IgD-negative memory B cell (primary cell): ENCODE results near the gene HNRNPU. TPM values are rescaled to one million over a fixed set of nuclear protein-coding genes. Genes with fewer than 3 reads are reported as not detected.
A peak's percentile ranks its signal among the peaks of the same experiment; 100 is the strongest.

Source experiments
- H3K27ac Mint-ChIP-seq, 3 donors: one replicate each; pipeline ENCODE4 v1.8.0; 2020 to 2022; ENCODE audit warnings: mild to moderate bottlenecking in 3 of 3, mixed read lengths in 3 of 3, moderate library complexity in 1 of 3
- H3K27me3 Mint-ChIP-seq: one replicate; pipeline ENCODE4 v1.8.0; 2021; ENCODE audit warnings: mixed read lengths
- H3K36me3 Mint-ChIP-seq: one replicate; pipeline ENCODE4 v1.8.0; 2020; ENCODE audit warnings: mild to moderate bottlenecking, mixed read lengths
- H3K4me1 Mint-ChIP-seq, 3 donors: one replicate each; pipeline ENCODE4 v1.8.0; 2020 to 2022; ENCODE audit warnings: mixed read lengths in 3 of 3, mild to moderate bottlenecking in 1 of 3
- H3K4me3 Mint-ChIP-seq, 4 donors: one replicate each; pipeline ENCODE4 v1.8.0; 2020 to 2022; ENCODE audit warnings: mild to moderate bottlenecking in 4 of 4, mixed read lengths in 4 of 4, moderate library complexity in 3 of 4
- H3K9me3 Mint-ChIP-seq, 3 donors: one replicate each; pipeline ENCODE4 v1.8.0; 2020 to 2021; ENCODE audit warnings: mixed read lengths in 3 of 3, mild to moderate bottlenecking in 1 of 3
- polyA plus RNA-seq: library from polyadenylated mRNA; unstranded; fragments of 300-500 nt; fragmentation: Illumina TruSeq; gene quantifications from one replicate; pipeline ENCODE4 v1.2.3, GENCODE V29; 2021

Gene HNRNPU
- polyA plus RNA-seq, 1 donor from 2014 or later: 339 TPM

GRCh38 chr1:244815600-244816099, 48.7 kb downstream of the HNRNPU start:
- H3K4me3 Mint-ChIP-seq: peak overlapping the region; percentile 75 to 97 (median 92)
- H3K9me3 Mint-ChIP-seq: no peaks in the 10 kb centered on the region
- H3K27me3 Mint-ChIP-seq: no peaks in the 10 kb centered on the region
- H3K36me3 Mint-ChIP-seq: no peaks in the 10 kb centered on the region
- peak overlapping the region; percentile 26 to 97 (median 93) for H3K27ac Mint-ChIP-seq
- peaks cover 8 to 26% (median 19%) of the 10 kb centered on the region in 3 donors for H3K4me1 Mint-ChIP-seq

GRCh38 chr1:244813327-244813726, 51.0 kb downstream of the HNRNPU start:
- peak overlapping the region in 2 of 4 donors; percentile 60 to 74 for H3K4me3 Mint-ChIP-seq
- no peaks in the 10 kb centered on the region for H3K36me3 Mint-ChIP-seq
- peak overlapping the region in 1 of 3 donors; percentile 13 for H3K27ac Mint-ChIP-seq
- peaks cover 8 to 26% (median 19%) of the 10 kb centered on the region in 3 donors for H3K4me1 Mint-ChIP-seq
- peaks cover 4% of the 10 kb centered on the region for H3K27me3 Mint-ChIP-seq
- H3K9me3 Mint-ChIP-seq: no peaks in the 10 kb centered on the region

GRCh38 chr1:244810221-244810620, 54.1 kb downstream of the HNRNPU start:
- Mint-ChIP-seq H3K4me3 (no peak overlapping the region), H3K36me3 (no peaks in the 10 kb centered on the region), H3K27me3 (peaks cover 4% of the 10 kb centered on the region), H3K27ac (peak overlapping the region in 1 of 3 donors; percentile 63), H3K9me3 (no peaks in the 10 kb centered on the region), H3K4me1 (peaks cover 0 to 13% (median 9%) of the 10 kb centered on the region in 3 donors)

- no peak overlapping the region for H3K27ac Mint-ChIP-seq
- no peaks in the 10 kb centered on the region for H3K9me3 Mint-ChIP-seq
- H3K27me3 Mint-ChIP-seq: peaks cover 6% of the 10 kb centered on the region
- H3K4me3 Mint-ChIP-seq: no peak overlapping the region
- H3K4me1 Mint-ChIP-seq: peaks cover 0 to 6% (median 0%) of the 10 kb centered on the region in 3 donors
- H3K36me3 Mint-ChIP-seq: no peaks in the 10 kb centered on the region
These were observed 57.2 kb downstream of the HNRNPU start for GRCh38 chr1:244807138-244807537.

GRCh38 chr1:244804841-244805240, 59.5 kb downstream of the HNRNPU start:
- H3K4me3 Mint-ChIP-seq: no peak overlapping the region
- peak overlapping the region in 1 of 3 donors; percentile 53 for H3K27ac Mint-ChIP-seq
- H3K36me3 Mint-ChIP-seq: no peaks in the 10 kb centered on the region
- H3K27me3 Mint-ChIP-seq: peaks cover 4% of the 10 kb centered on the region
- H3K4me1 Mint-ChIP-seq: peaks cover 2 to 5% (median 4%) of the 10 kb centered on the region in 3 donors
- H3K9me3 Mint-ChIP-seq: no peaks in the 10 kb centered on the region

- Mint-ChIP-seq H3K9me3 (no peaks in the 10 kb centered on the region), H3K36me3 (no peaks in the 10 kb centered on the region), H3K27me3 (peaks cover 9% of the 10 kb centered on the region), H3K4me1 (peaks cover 2 to 8% (median 5%) of the 10 kb centered on the region in 3 donors), H3K4me3 (no peak overlapping the region), H3K27ac (peak overlapping the region in 1 of 3 donors; percentile 54)
These were observed 61.6 kb downstream of the HNRNPU start for GRCh38 chr1:244802556-244803239.

GRCh38 chr1:244802041-244802440, 62.3 kb downstream of the HNRNPU start:
- no peak overlapping the region for H3K27ac Mint-ChIP-seq
- peaks cover 2 to 8% (median 5%) of the 10 kb centered on the region in 3 donors for H3K4me1 Mint-ChIP-seq
- H3K4me3 Mint-ChIP-seq: no peak overlapping the region
- no peaks in the 10 kb centered on the region for H3K36me3 Mint-ChIP-seq
- H3K27me3 Mint-ChIP-seq: peaks cover 9% of the 10 kb centered on the region
- no peaks in the 10 kb centered on the region for H3K9me3 Mint-ChIP-seq

- Mint-ChIP-seq H3K27ac (no peak overlapping the region), H3K4me1 (peaks cover 2 to 8% (median 5%) of the 10 kb centered on the region in 3 donors), H3K4me3 (peak overlapping the region in 2 of 4 donors; percentile 29 to 77), H3K27me3 (peaks cover 9% of the 10 kb centered on the region), H3K9me3 (no peaks in the 10 kb centered on the region), H3K36me3 (no peaks in the 10 kb centered on the region)
These were observed 63.1 kb downstream of the HNRNPU start for GRCh38 chr1:244801246-244801645.

DNA sequence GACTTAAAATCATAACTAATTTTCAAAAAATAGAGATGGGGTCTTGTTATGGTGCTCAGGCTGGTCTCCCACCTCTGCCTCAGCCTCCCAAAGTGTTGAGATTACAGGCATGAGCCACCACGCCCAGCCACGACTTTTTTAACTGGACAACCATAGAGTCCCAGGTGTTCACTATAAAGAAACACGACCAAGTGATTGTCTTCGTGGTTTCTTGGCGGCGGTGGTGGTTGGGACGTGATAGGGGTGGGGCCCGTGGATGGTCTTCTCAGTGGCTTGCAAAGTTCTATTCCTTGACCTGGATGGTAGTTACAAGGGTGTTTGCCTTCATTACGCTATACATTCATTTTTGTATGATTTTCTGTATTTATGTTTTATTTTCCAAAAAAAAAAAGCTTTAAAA, 63.5 kb downstream of the HNRNPU start:
- peak overlapping the region in 1 of 3 donors; percentile 57 for H3K27ac Mint-ChIP-seq
- H3K4me1 Mint-ChIP-seq: peaks cover 2 to 8% (median 5%) of the 10 kb centered on the region in 3 donors
- H3K9me3 Mint-ChIP-seq: no peaks in the 10 kb centered on the region
- no peak overlapping the region for H3K4me3 Mint-ChIP-seq
- H3K36me3 Mint-ChIP-seq: no peaks in the 10 kb centered on the region
- peaks cover 9% of the 10 kb centered on the region for H3K27me3 Mint-ChIP-seq

Other genes starting within 250 kb of the HNRNPU start
- gene DESI2, start 211.4 kb downstream of the HNRNPU start, polyA plus RNA-seq: 17.5 TPM
- gene COX20, start 28.9 kb downstream of the HNRNPU start, polyA plus RNA-seq: 36.9 TPM